GM12891 (cell line): ENCODE measurements around the gene ZNF619. TPM values are rescaled to one million over a fixed set of nuclear protein-coding genes. Genes with fewer than 3 reads are reported as not detected.
A peak's percentile ranks its signal among the peaks of the same experiment; 100 is the strongest.

Experiments
- DNase-seq: peaks from one replicate; pipeline ENCODE4 v3.0.0; 2011; ENCODE audit warnings: low spot score; ENCODE audit not compliant: insufficient read length
- FAIRE-seq: peaks from 2 replicates; lab custom pipeline; 2011; peaks lifted over from hg19 to GRCh38; lab: Jason Lieb, UNC
- PAX5 ChIP-seq: IDR thresholded peaks from 2 replicates; pipeline ENCODE4 v1.6.1; 2011; ENCODE audit warnings: low read length, moderate library complexity, mild to moderate bottlenecking; ENCODE audit not compliant: insufficient read depth, severe bottlenecking
- POLR2A ChIP-seq: IDR thresholded peaks from 2 replicates; pipeline ENCODE4 v1.6.1; 2011; ENCODE audit warnings: low read depth, low read length, control low read depth
- POLR2AphosphoS5 ChIP-seq: IDR thresholded peaks from 2 replicates; pipeline ENCODE4 v1.6.1; 2011; ENCODE audit warnings: low read depth, low read length, control low read depth
- POU2F2 ChIP-seq: IDR thresholded peaks from 2 replicates; pipeline ENCODE4 v1.6.1; 2011; ENCODE audit warnings: low read depth, mild to moderate bottlenecking, control low read depth, low read length, moderate library complexity
- SPI1 ChIP-seq: IDR thresholded peaks from 2 replicates; pipeline ENCODE4 v1.6.1; 2011; ENCODE audit warnings: low read depth, low read length, control low read depth
- TAF1 ChIP-seq: IDR thresholded peaks from 2 replicates; pipeline ENCODE4 v1.6.1; 2011; ENCODE audit warnings: low read depth, low read length, control low read depth
- polyA plus RNA-seq: library from polyadenylated mRNA; unstranded; fragments of >200 nt; gene quantifications from one replicate; pipeline ENCODE4 v1.2.1, GENCODE V29; 2012; ENCODE audit warnings: low read depth, missing spikeins, inconsistent platforms; ENCODE audit not compliant: missing spikeins

Gene ZNF619
- 1.3 TPM for polyA plus RNA-seq

- TF ChIP-seq PAX5, result no peak
- TF ChIP-seq SPI1, result no peak
- TF ChIP-seq POLR2AphosphoS5, result no peak
- 0 out of 2 replicates have a peak, but pooled peaks have one; percentile 16 for TF ChIP-seq POLR2A
- TF ChIP-seq TAF1, result peak; percentile 77; the same call in 1 of the 2 replicates
- TF ChIP-seq POU2F2, result no peak; the same call in 1 of the 2 replicates
- FAIRE-seq, result peak; percentile 78
- peak; percentile 59 for DNase-seq
These were observed at the start of gene ZNF619 for GRCh38 chr3:40476478-40477470. Gene ZNF619 (plus strand): TSS chr3:40477122. CDS start chr3:40477980, 858 bp downstream.

GRCh38 chr3:40432793-40433192 lies 44.1 kb upstream of the ZNF619 start:
- no peak for DNase-seq
- no peak for FAIRE-seq
- TF ChIP-seq TAF1 (no peak), PAX5 (no peak), SPI1 (no peak), POLR2AphosphoS5 (no peak), POLR2A (no peak), POU2F2 (no peak)

GRCh38 chr3:40437889-40438288 lies 39.0 kb upstream of the ZNF619 start:
- TF ChIP-seq PAX5, result no peak
- TF ChIP-seq POLR2AphosphoS5, result no peak
- no peak for TF ChIP-seq POLR2A
- TF ChIP-seq POU2F2, result no peak
- TF ChIP-seq SPI1, result no peak
- no peak for TF ChIP-seq TAF1
- FAIRE-seq (no peak), DNase-seq (no peak)

GRCh38 chr3:40445062-40445461 lies 31.9 kb upstream of the ZNF619 start:
- DNase-seq (no peak), FAIRE-seq (no peak)
- TF ChIP-seq POLR2A, result no peak
- no peak for TF ChIP-seq TAF1
- no peak for TF ChIP-seq POLR2AphosphoS5
- no peak for TF ChIP-seq POU2F2
- no peak for TF ChIP-seq SPI1

- TF ChIP-seq POU2F2 (no peak), PAX5 (no peak), POLR2AphosphoS5 (no peak), POLR2A (no peak), TAF1 (no peak), SPI1 (no peak)
- DNase-seq, result no peak
- FAIRE-seq, result no peak
These were observed 31.0 kb upstream of the ZNF619 start for GRCh38 chr3:40445880-40446279.

GRCh38 chr3:40450438-40450837 lies 26.5 kb upstream of the ZNF619 start:
- TF ChIP-seq TAF1 (no peak), POLR2A (no peak), SPI1 (no peak), POLR2AphosphoS5 (no peak), POU2F2 (no peak), PAX5 (no peak)

GRCh38 chr3:40451551-40451950 lies 25.4 kb upstream of the ZNF619 start:
- TF ChIP-seq POU2F2 (no peak), PAX5 (no peak), POLR2AphosphoS5 (no peak), POLR2A (no peak)
- DNase-seq (no peak), FAIRE-seq (no peak)

More at GRCh38 chr3:40450438-40450837, 26.5 kb upstream of the ZNF619 start:
- DNase-seq (no peak), FAIRE-seq (no peak)

GRCh38 chr3:40452057-40452456 lies 24.9 kb upstream of the ZNF619 start:
- FAIRE-seq (no peak), DNase-seq (no peak)
- TF ChIP-seq TAF1 (no peak), SPI1 (0 out of 2 replicates have a peak, but pooled peaks have one; percentile 8)

GRCh38 chr3:40452562-40452875 lies 24.4 kb upstream of the ZNF619 start:
- no peak for TF ChIP-seq TAF1
- TF ChIP-seq POU2F2, result no peak
- TF ChIP-seq SPI1, result no peak
- no peak for TF ChIP-seq POLR2AphosphoS5
- no peak for TF ChIP-seq POLR2A
- TF ChIP-seq PAX5, result no peak
- FAIRE-seq (no peak), DNase-seq (no peak)
